CD4-positive, CD25-positive, alpha-beta regulatory T cell (primary cell): ENCODE data around the gene HGF. TPM values are rescaled to one million over a fixed set of nuclear protein-coding genes. Genes with fewer than 3 reads are reported as not detected.
A peak's percentile ranks its signal among the peaks of the same experiment; 100 is the strongest.

Experiments
- ATAC-seq, 2 donors: fragments of 150-1000 bp; cut with Tn5 transposase; one replicate each; pipeline ENCODE4 v1.10.0; 2021; ENCODE audit warnings: low read depth in 2 of 2, moderate number of reproducible peaks in 2 of 2, moderate library complexity in 1 of 2
- DNase-seq, 3 donors: peaks; one replicate each; pipeline versions ENCODE4 v3.0.0 to v3.0.0-alpha.2; 2012 to 2022; ENCODE audit warnings: mixed read lengths in 1 of 3
- H3K27ac ChIP-seq: one replicate; pipeline ENCODE4 v1.7.0; 2013; ENCODE audit warnings: mild to moderate bottlenecking, low read length; ENCODE audit not compliant: insufficient read depth, poor library complexity, severe bottlenecking
- H3K27me3 ChIP-seq: one replicate; pipeline ENCODE4 v1.7.0; 2013; ENCODE audit warnings: low read length; ENCODE audit not compliant: control insufficient read depth, insufficient read depth
- H3K36me3 ChIP-seq: one replicate; pipeline ENCODE4 v1.7.0; 2013; ENCODE audit warnings: mild to moderate bottlenecking, low read length, moderate library complexity; ENCODE audit not compliant: control insufficient read depth, insufficient read depth
- H3K4me1 ChIP-seq: 2 replicates; pipeline ENCODE4 v1.7.0; 2013; ENCODE audit warnings: mild to moderate bottlenecking, low read length; ENCODE audit not compliant: insufficient read depth, control insufficient read depth, poor library complexity, severe bottlenecking
- H3K4me3 ChIP-seq: one replicate; pipeline ENCODE4 v1.7.0; 2013; ENCODE audit warnings: low read depth, mild to moderate bottlenecking, low read length, moderate library complexity
- H3K9me3 ChIP-seq, 2 experiments: 1 replicate in 1 of 2; 2 replicates in 1 of 2; pipeline ENCODE4 v1.7.0; 2013; ENCODE audit warnings: low read length in 2 of 2, mild to moderate bottlenecking in 1 of 2, moderate library complexity in 1 of 2; ENCODE audit not compliant: control insufficient read depth in 2 of 2
- H3K27ac Mint-ChIP-seq, 3 donors: one replicate each; pipeline ENCODE4 v1.8.0; 2020 to 2022; ENCODE audit warnings: mild to moderate bottlenecking in 3 of 3, mixed read lengths in 3 of 3, moderate library complexity in 2 of 3
- H3K27me3 Mint-ChIP-seq: one replicate; pipeline ENCODE4 v1.8.0; 2022; ENCODE audit warnings: mild to moderate bottlenecking, mixed read lengths
- H3K36me3 Mint-ChIP-seq: one replicate; pipeline ENCODE4 v1.8.0; 2020; ENCODE audit warnings: mixed read lengths
- H3K4me1 Mint-ChIP-seq, 4 donors: one replicate each; pipeline ENCODE4 v1.8.0; 2020 to 2022; ENCODE audit warnings: mixed read lengths in 4 of 4, mild to moderate bottlenecking in 1 of 4
- H3K4me3 Mint-ChIP-seq, 4 donors: one replicate each; pipeline ENCODE4 v1.8.0; 2020 to 2022; ENCODE audit warnings: mild to moderate bottlenecking in 4 of 4, mixed read lengths in 4 of 4, moderate library complexity in 3 of 4
- H3K9me3 Mint-ChIP-seq, 7 donors: one replicate each; pipeline ENCODE4 v1.8.0; 2020 to 2022; ENCODE audit warnings: mixed read lengths in 7 of 7, mild to moderate bottlenecking in 3 of 7, moderate library complexity in 2 of 7
- polyA plus RNA-seq, 4 donors: library from polyadenylated mRNA; unstranded; fragments of 300-500 nt; fragmentation: Illumina TruSeq; gene quantifications; one replicate each; pipeline ENCODE4 v1.2.3, GENCODE V29; 2021
- total RNA-seq: library from RNA; stranded (reverse); gene quantifications from one replicate; pipeline ENCODE4 v1.2.3, GENCODE V29; 2022

The HGF gene
- total and polyA plus RNA-seq, 5 donors from 2014 or later: 0.57 TPM; not detected in 4

DNA sequence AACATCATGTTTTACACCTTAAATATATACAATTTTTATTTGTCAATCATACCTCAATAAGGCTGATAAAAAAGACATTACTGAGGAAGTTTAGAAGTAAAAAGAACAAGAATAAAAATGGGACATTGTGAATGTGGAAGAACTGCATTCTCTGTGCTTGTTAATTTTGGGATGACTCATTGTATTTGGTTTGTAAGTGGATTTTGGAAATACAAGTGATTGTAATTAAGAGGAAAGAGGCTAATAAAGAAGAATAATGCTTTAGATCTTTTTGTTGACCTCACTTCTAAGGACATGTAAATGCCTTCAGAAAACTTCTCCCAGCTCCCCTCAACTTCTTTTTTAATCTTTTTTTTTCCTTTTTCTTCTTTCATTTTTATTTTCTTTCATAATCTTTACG, 76.0 kb downstream of the HGF start:
- Mint-ChIP-seq H3K27me3 (no peaks in the 10 kb centered on the region), H3K4me1 (no peaks in the 10 kb centered on the region), H3K9me3 (peaks cover 2 to 16% (median 7%) of the 10 kb centered on the region in 7 donors), H3K27ac (no peak overlapping the region), H3K4me3 (no peak overlapping the region), H3K36me3 (no peaks in the 10 kb centered on the region)
- Histone ChIP-seq H3K36me3 (no peaks in the 10 kb centered on the region), H3K4me1 (no peaks in the 10 kb centered on the region), H3K27ac (no peak overlapping the region), H3K4me3 (no peak overlapping the region), H3K9me3 (peaks cover 0 to 6% of the 10 kb centered on the region in 2 experiments), H3K27me3 (no peaks in the 10 kb centered on the region)
- DNase-seq: no peak
- no peak for ATAC-seq

DNA sequence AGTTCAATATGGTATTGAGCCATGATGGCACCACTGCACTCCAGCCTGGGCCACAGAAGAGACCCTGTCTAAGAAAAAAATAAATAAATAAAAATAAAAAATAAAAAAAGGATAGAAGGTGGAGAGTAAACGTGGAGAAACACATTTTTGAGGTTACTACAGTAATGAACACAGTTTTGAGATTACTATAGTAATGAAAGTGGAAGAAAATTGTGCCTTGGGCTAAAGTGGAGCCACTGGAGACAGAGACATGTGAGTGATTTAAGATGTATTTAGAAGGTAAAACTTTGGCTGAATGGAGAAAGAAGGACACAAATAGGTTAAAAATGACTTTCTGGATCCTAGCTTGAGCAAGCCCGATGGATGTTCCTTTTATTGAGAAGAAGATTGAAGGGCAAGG, 76.8 kb downstream of the HGF start:
- H3K4me3 Mint-ChIP-seq: no peak overlapping the region
- H3K36me3 Mint-ChIP-seq: no peaks in the 10 kb centered on the region
- Histone ChIP-seq H3K4me3 (no peak overlapping the region), H3K27me3 (no peaks in the 10 kb centered on the region), H3K27ac (no peak overlapping the region), H3K4me1 (no peaks in the 10 kb centered on the region), H3K9me3 (peaks cover 0 to 9% of the 10 kb centered on the region in 2 experiments), H3K36me3 (no peaks in the 10 kb centered on the region)
- ATAC-seq: no peak
- H3K4me1 Mint-ChIP-seq: no peaks in the 10 kb centered on the region
- no peak overlapping the region for H3K27ac Mint-ChIP-seq
- peaks cover 6 to 24% (median 7%) of the 10 kb centered on the region in 7 donors for H3K9me3 Mint-ChIP-seq
- no peaks in the 10 kb centered on the region for H3K27me3 Mint-ChIP-seq
- DNase-seq: no peak

DNA sequence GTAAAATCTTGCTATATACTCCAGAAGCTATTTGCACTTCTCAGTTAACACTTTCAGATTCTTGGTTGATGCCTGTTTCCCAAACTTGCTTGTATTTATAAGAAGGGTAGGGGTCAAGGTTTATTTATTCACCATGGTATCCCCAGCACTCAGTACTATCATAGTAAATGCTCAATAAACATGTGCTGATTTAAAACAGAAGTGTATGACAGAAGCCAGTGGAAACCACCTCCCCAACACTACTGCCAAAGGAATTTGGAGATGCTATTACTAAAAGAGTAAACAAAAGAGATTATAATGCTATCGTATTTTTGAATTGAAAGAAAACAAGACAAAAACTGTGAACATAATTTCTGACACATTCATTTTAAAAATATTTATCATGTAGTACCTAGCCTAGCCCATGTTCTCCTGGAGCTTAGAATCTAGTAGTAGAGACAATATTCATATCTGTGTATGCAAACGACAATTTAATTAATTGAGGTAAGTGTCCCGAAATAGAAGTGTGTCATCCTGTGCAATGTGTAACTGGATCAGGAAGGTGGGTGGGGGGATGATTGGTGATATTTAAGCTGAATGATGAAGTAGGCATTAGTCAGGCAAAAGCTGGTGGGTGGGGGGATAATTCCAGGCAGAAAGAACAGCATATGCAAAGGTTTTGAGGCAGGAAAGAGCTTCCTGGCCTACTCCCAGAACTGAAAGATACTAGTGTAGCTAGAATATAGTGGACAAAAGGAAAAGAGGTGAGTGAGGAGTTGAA, 77.5 kb downstream of the HGF start:
- H3K9me3 ChIP-seq: peaks cover 2 to 9% of the 10 kb centered on the region in 2 experiments
- no peak for DNase-seq
- H3K36me3 ChIP-seq: no peaks in the 10 kb centered on the region
- no peak overlapping the region for H3K27ac ChIP-seq
- Mint-ChIP-seq H3K4me1 (no peaks in the 10 kb centered on the region), H3K27ac (no peak overlapping the region), H3K4me3 (no peak overlapping the region), H3K9me3 (peaks cover 6 to 24% (median 7%) of the 10 kb centered on the region in 7 donors), H3K27me3 (no peaks in the 10 kb centered on the region), H3K36me3 (no peaks in the 10 kb centered on the region)
- no peaks in the 10 kb centered on the region for H3K4me1 ChIP-seq
- H3K27me3 ChIP-seq: no peaks in the 10 kb centered on the region
- no peak overlapping the region for H3K4me3 ChIP-seq
- ATAC-seq: no peak

DNA sequence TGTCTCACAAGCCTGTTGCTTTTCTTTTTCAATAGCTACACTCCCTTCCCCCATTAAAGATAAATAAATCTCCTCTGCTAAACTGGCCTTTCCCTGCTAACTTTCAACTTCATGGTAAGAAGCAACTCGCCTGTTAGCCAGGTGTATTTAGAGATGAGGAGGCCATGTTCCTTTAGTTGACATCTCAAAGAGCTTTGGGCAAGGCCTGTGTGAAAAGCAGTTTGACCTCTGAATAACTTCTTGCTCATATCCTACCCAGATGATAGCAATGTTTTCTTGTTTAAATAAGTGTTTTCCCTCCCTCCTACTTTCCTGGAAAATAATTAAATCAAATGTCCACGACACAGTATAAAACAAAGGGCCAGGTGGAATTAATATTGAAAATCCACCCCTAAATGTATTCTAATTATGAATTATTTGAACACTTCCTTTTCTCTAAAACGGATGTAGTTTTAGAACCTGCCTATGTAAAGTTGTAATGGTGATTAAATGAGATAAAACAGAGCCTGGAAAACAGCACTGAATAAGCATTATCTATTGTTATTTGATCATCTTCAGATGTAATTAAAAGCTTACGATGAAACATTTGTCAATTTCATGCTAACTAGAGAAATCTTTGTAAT, 78.5 kb downstream of the HGF start:
- Histone ChIP-seq H3K4me1 (no peaks in the 10 kb centered on the region), H3K27me3 (no peaks in the 10 kb centered on the region), H3K36me3 (no peaks in the 10 kb centered on the region), H3K9me3 (peaks cover 2 to 9% of the 10 kb centered on the region in 2 experiments), H3K27ac (no peak overlapping the region), H3K4me3 (no peak overlapping the region)
- H3K4me3 Mint-ChIP-seq: no peak overlapping the region
- no peaks in the 10 kb centered on the region for H3K27me3 Mint-ChIP-seq
- no peaks in the 10 kb centered on the region for H3K36me3 Mint-ChIP-seq
- H3K27ac Mint-ChIP-seq: no peak overlapping the region
- no peaks in the 10 kb centered on the region for H3K4me1 Mint-ChIP-seq
- DNase-seq: no peak
- peaks cover 5 to 24% (median 7%) of the 10 kb centered on the region in 7 donors for H3K9me3 Mint-ChIP-seq
- no peak for ATAC-seq

DNA sequence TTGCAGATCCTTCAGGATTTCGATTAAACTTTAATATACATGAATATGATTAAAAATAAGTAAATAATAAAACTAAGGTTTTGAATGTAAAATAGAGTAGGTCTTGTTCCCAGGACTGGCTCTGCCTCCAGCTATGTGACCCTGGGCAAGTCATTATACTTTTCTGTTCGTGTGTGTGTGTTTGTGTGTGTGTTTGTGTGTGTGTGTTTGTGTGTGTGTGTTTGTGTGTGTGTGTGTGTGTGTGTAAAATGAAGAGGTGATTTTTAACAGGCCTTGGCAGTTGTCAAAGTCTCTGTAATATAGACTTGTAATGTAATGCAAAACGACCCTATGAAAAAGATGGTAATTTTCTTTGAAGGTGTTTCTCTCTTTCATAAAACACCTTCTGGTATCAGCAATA, 79.2 kb downstream of the HGF start:
- Histone ChIP-seq H3K9me3 (peaks cover 2 to 9% of the 10 kb centered on the region in 2 experiments), H3K4me1 (no peaks in the 10 kb centered on the region), H3K36me3 (no peaks in the 10 kb centered on the region), H3K27ac (no peak overlapping the region), H3K4me3 (no peak overlapping the region), H3K27me3 (no peaks in the 10 kb centered on the region)
- Mint-ChIP-seq H3K4me1 (no peaks in the 10 kb centered on the region), H3K27ac (no peak overlapping the region), H3K36me3 (no peaks in the 10 kb centered on the region), H3K4me3 (no peak overlapping the region), H3K9me3 (peaks cover 5 to 24% (median 7%) of the 10 kb centered on the region in 7 donors), H3K27me3 (no peaks in the 10 kb centered on the region)
- ATAC-seq (no peak), DNase-seq (no peak)

DNA sequence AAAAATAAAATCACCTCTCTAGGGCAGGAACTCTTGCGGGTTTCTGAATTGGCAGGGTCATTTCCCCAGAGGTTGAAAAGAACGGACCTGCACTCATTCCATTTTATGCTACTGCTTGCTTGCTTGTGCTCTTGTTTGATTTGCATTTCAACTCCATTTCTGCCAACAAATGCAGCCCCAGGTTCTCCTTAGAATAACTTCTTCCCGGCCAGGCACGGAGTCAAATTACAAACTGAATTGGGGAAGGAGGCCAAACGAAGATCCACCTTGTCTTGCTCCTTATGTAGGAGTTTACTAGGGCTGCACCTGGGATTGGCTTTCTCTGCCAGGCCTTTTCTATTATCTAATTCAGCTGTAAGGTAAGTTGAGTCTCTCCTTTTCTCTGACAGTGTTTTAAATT, 79.6 kb downstream of the HGF start:
- DNase-seq (no peak), ATAC-seq (no peak)
- no peak overlapping the region for H3K27ac Mint-ChIP-seq
- no peak overlapping the region for H3K4me3 ChIP-seq
- H3K27me3 ChIP-seq: no peaks in the 10 kb centered on the region
- no peak overlapping the region for H3K4me3 Mint-ChIP-seq
- no peaks in the 10 kb centered on the region for H3K36me3 Mint-ChIP-seq
- no peaks in the 10 kb centered on the region for H3K27me3 Mint-ChIP-seq
- H3K4me1 Mint-ChIP-seq: no peaks in the 10 kb centered on the region
- no peaks in the 10 kb centered on the region for H3K4me1 ChIP-seq
- peaks cover 5 to 21% (median 8%) of the 10 kb centered on the region in 7 donors for H3K9me3 Mint-ChIP-seq
- peaks cover 2 to 9% of the 10 kb centered on the region in 2 experiments for H3K9me3 ChIP-seq
- H3K36me3 ChIP-seq: no peaks in the 10 kb centered on the region
- H3K27ac ChIP-seq: no peak overlapping the region

DNA sequence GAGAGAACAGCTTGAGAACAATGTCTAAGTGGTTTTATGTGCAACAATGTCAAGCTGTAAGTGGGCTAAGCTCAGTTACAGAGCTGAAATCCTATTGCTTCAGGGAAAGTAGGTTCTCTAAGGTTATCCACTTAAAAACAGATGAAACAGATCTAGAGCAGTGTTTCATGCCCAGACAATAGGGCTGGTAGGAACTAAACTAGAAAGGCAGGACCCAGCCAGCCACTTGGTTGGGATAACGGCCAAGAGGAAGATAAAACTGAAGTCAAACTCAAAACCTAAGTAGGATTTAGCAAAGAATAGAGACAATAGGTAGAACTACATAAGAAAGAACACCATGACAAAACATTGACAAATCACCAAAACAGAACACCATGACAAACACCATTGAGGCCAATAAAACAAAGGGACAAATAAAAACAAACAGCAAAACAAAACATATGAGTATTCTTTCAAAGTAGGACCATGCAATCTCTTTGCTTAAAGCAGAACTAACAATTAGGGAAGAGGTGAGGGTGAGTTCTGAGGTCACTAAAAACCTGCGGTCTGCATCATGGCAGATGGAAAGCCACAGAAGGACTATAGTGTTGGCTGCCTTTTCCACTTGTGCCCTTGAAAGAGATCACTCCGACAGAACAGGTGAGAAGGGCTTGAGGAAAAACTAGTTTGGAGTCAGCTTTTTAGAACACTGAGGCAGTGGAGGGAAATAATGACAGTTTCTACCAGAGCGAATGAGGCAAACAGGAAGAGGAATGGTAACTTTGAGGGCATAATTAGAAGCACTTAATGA, 81.0 kb downstream of the HGF start:
- H3K4me1 Mint-ChIP-seq: no peaks in the 10 kb centered on the region
- no peaks in the 10 kb centered on the region for H3K4me1 ChIP-seq
- no peaks in the 10 kb centered on the region for H3K27me3 ChIP-seq
- H3K4me3 ChIP-seq: no peak overlapping the region
- DNase-seq: no peak
- no peaks in the 10 kb centered on the region for H3K27me3 Mint-ChIP-seq
- H3K36me3 ChIP-seq: no peaks in the 10 kb centered on the region
- peak overlapping the region in 1 of 3 donors; percentile 35 for H3K27ac Mint-ChIP-seq
- ATAC-seq: no peak
- H3K9me3 Mint-ChIP-seq: peaks cover 6 to 18% (median 10%) of the 10 kb centered on the region in 7 donors
- no peak overlapping the region for H3K4me3 Mint-ChIP-seq
- no peak overlapping the region for H3K27ac ChIP-seq
- peaks cover 4 to 9% of the 10 kb centered on the region in 2 experiments for H3K9me3 ChIP-seq
- no peaks in the 10 kb centered on the region for H3K36me3 Mint-ChIP-seq
